ENCODE data around the gene RPS2.
A peak's percentile ranks its signal among the peaks of the same experiment; 100 is the strongest.

RPS2 gene

GRCh38 chr16:1964506-1965395, at the start of gene RPS2:
TSS of gene RPS2 (minus strand) at chr16:1964826. CDS start at chr16:1964625, 201 bp downstream.
- POLR2A ChIA-PET: interaction anchor here (0.5 to 2.7 kb wide), 57 partner anchors 9 to 1194 kb away, joined by 3 to 76 read pairs (median 5); partner anchors contain the start of genes E4F1, ECI1, EME2 and FAHD1
- Histone ChIP-seq H3K4me1 (ENCODE audit: control insufficient read depth, insufficient read depth, low read length) (no peaks in the 10 kb centered on the region; the same call in 1 of the 2 replicates), H3K4me3 (ENCODE audit: low read depth, low read length) (peak within 1 kb of the TSS; percentile 94), H3K27ac (ENCODE audit: extremely low read depth, low read depth, low read length) (peak within 1 kb of the TSS; percentile 100), H3K9me3 (ENCODE audit: control insufficient read depth, insufficient read depth, low read depth, low read length) (no peaks in the 10 kb centered on the region), H3K36me3 (ENCODE audit: control insufficient read depth in 2 of 2, insufficient read depth in 1 of 2, low read length in 2 of 2) (peaks cover 0 to 42% of the 10 kb centered on the region in 2 experiments; a peak in 1 of 3 replicates)
- CTCF ChIA-PET: interaction anchor here (0.6 to 1.0 kb wide), 2 partner anchors 39 to 153 kb away, joined by 3 read pairs; no protein-coding TSS in a partner anchor
- TF ChIP-seq HOXD13 (CRISPR knock-in tag; IDR thresholded peaks at IDR 0.05; ENCODE audit: borderline replicate concordance) (no peak), ZNF366 (tag by site-specific recombination; conservative IDR thresholded peaks at IDR 0.05) (peak; percentile 88), ZNF394 (tag by site-specific recombination; IDR thresholded peaks at IDR 0.05; ENCODE audit: borderline replicate concordance) (peak; percentile 75), KLF1 (tag by site-specific recombination; IDR thresholded peaks at IDR 0.05) (peak; percentile 39), ZNF596 (tag by site-specific recombination; IDR thresholded peaks at IDR 0.05) (0 out of 2 replicates have a peak, but pooled peaks have one; percentile 27), PRDM4 (tag by site-specific recombination; IDR thresholded peaks at IDR 0.05) (no peak), ZNF138 (tag by site-specific recombination; IDR thresholded peaks at IDR 0.05; ENCODE audit: borderline replicate concordance) (no peak), ZNF530 (tag by site-specific recombination; IDR thresholded peaks at IDR 0.05; ENCODE audit: low read depth) (no peak), KLF8 (tag by site-specific recombination; IDR thresholded peaks at IDR 0.05) (peak; percentile 88), ZNF548 (tag by site-specific recombination; IDR thresholded peaks at IDR 0.05) (no peak), PBX3 (CRISPR knock-in tag; IDR thresholded peaks at IDR 0.05) (0 out of 2 replicates have a peak, but pooled peaks have one; percentile 51), PRDM10 (tag by site-specific recombination; IDR thresholded peaks at IDR 0.05) (0 out of 2 replicates have a peak, but pooled peaks have one; percentile 9), ZBTB26 (tag by site-specific recombination; optimal IDR thresholded peaks at IDR 0.05) (peak; percentile 76), MZF1 (tag by site-specific recombination; IDR thresholded peaks at IDR 0.05; ENCODE audit: borderline replicate concordance) (no peak), ZNF561 (tag by site-specific recombination; IDR thresholded peaks at IDR 0.05; ENCODE audit: borderline replicate concordance) (peak; percentile 77), ZXDB (tag by site-specific recombination; IDR thresholded peaks at IDR 0.05) (peak; percentile 84), ZNF510 (tag by site-specific recombination; IDR thresholded peaks at IDR 0.05; ENCODE audit: insufficient replicate concordance) (no peak), ZNF341 (tag by site-specific recombination; IDR thresholded peaks at IDR 0.05; ENCODE audit: low read depth) (no peak), ZNF121 (tag by site-specific recombination; IDR thresholded peaks at IDR 0.05) (0 out of 2 replicates have a peak, but pooled peaks have one; percentile 45), ZNF747 (tag by site-specific recombination; IDR thresholded peaks at IDR 0.05) (no peak), ZNF629 (tag by site-specific recombination; IDR thresholded peaks at IDR 0.05) (peak; percentile 85), ZNF239 (tag by site-specific recombination; IDR thresholded peaks at IDR 0.05) (peak; percentile 64; the same call in 1 of the 2 replicates)
- TF ChIP-seq, protein P1, sequence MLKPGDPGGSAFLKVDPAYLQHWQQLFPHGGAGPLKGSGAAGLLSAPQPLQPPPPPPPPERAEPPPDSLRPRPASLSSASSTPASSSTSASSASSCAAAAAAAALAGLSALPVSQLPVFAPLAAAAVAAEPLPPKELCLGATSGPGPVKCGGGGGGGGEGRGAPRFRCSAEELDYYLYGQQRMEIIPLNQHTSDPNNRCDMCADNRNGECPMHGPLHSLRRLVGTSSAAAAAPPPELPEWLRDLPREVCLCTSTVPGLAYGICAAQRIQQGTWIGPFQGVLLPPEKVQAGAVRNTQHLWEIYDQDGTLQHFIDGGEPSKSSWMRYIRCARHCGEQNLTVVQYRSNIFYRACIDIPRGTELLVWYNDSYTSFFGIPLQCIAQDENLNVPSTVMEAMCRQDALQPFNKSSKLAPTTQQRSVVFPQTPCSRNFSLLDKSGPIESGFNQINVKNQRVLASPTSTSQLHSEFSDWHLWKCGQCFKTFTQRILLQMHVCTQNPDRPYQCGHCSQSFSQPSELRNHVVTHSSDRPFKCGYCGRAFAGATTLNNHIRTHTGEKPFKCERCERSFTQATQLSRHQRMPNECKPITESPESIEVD (tag by site-specific recombination; IDR thresholded peaks at IDR 0.05): no peak
- TF ChIP-seq, protein P2, sequence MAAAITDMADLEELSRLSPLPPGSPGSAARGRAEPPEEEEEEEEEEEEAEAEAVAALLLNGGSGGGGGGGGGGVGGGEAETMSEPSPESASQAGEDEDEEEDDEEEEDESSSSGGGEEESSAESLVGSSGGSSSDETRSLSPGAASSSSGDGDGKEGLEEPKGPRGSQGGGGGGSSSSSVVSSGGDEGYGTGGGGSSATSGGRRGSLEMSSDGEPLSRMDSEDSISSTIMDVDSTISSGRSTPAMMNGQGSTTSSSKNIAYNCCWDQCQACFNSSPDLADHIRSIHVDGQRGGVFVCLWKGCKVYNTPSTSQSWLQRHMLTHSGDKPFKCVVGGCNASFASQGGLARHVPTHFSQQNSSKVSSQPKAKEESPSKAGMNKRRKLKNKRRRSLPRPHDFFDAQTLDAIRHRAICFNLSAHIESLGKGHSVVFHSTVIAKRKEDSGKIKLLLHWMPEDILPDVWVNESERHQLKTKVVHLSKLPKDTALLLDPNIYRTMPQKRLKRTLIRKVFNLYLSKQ (tag by site-specific recombination; IDR thresholded peaks at IDR 0.05; ENCODE audit: borderline replicate concordance): no peak
